ENCODE data around the gene KRTAP10-1. TPM values are rescaled to one million over a fixed set of nuclear protein-coding genes. Genes with fewer than 3 reads are reported as not detected.

KRTAP10-1 gene
- total RNA-seq, 3 donors from 2014 or later, result not detected

DNA sequence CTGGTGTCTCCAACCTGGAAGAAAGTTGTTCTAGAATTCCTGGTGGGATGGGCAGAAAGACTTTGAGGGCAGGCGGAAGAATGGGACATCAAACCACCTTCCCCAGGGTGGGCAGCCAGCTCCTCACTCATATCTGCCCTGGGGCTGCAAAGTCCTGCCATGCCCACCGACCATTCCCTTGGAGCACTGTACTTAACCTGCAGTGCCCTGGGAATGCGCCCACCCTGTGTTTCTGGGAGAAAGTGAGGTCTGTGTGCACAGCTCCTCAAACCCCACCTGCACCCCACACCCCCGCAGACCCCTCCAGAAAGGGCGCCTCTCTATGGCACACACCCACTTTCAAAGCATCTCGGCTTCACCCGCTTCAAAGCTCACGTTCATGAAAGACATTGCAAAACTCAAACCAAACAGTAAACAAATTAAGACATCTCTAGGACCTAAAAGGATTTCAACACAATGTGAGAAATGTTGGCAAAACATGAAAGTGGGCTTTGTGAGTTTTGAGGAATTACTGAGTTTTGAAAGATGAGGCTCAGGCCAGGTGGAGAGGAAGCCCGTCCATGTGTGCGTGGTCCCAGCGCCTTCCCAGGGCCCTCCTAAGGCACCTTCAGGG lies 25.1 kb downstream of the KRTAP10-1 start:
- Histone ChIP-seq H3K36me3 (ENCODE audit: low read depth) (no peaks in the 10 kb centered on the region), H3K4me1 (ENCODE audit: low read depth) (peaks cover 3% of the 10 kb centered on the region), H3K9me3 (no peaks in the 10 kb centered on the region), H3K4me3 (no peak overlapping the region)
- ATAC-seq, result no peak
- intact Hi-C loops (cut with DNase I, micrococcal nuclease), result no loop called here
- TF ChIP-seq, protein P1, sequence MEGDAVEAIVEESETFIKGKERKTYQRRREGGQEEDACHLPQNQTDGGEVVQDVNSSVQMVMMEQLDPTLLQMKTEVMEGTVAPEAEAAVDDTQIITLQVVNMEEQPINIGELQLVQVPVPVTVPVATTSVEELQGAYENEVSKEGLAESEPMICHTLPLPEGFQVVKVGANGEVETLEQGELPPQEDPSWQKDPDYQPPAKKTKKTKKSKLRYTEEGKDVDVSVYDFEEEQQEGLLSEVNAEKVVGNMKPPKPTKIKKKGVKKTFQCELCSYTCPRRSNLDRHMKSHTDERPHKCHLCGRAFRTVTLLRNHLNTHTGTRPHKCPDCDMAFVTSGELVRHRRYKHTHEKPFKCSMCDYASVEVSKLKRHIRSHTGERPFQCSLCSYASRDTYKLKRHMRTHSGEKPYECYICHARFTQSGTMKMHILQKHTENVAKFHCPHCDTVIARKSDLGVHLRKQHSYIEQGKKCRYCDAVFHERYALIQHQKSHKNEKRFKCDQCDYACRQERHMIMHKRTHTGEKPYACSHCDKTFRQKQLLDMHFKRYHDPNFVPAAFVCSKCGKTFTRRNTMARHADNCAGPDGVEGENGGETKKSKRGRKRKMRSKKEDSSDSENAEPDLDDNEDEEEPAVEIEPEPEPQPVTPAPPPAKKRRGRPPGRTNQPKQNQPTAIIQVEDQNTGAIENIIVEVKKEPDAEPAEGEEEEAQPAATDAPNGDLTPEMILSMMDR (IDR thresholded peaks at IDR 0.05), result no peak
- peak in 1 of 3 donors; percentile 2 for DNase-seq

DNA sequence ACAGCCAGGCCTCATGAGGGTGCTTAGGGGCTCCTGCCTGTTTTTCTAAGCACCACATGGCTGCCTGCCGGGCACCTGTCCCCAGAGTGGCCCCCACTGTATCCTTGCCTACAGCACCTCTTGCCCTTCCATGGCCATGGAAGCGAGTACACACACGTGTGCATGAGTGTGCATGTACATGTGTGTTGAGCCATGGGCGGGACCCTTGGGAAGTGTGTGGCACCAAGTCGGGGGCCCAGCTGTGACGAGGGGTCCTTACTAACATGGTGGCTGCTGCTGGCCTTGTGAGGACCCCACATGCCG lies 25.8 kb downstream of the KRTAP10-1 start:
- intact Hi-C loops (cut with DNase I, micrococcal nuclease), result no loop called here
- Histone ChIP-seq H3K9me3 (no peaks in the 10 kb centered on the region), H3K36me3 (ENCODE audit: low read depth) (no peaks in the 10 kb centered on the region), H3K4me1 (ENCODE audit: low read depth) (peaks cover 3% of the 10 kb centered on the region), H3K4me3 (no peak overlapping the region)
- peak in 1 of 3 donors; percentile 18 for DNase-seq
- no peak for ATAC-seq
- TF ChIP-seq, protein P1 (IDR thresholded peaks at IDR 0.05), result no peak

DNA sequence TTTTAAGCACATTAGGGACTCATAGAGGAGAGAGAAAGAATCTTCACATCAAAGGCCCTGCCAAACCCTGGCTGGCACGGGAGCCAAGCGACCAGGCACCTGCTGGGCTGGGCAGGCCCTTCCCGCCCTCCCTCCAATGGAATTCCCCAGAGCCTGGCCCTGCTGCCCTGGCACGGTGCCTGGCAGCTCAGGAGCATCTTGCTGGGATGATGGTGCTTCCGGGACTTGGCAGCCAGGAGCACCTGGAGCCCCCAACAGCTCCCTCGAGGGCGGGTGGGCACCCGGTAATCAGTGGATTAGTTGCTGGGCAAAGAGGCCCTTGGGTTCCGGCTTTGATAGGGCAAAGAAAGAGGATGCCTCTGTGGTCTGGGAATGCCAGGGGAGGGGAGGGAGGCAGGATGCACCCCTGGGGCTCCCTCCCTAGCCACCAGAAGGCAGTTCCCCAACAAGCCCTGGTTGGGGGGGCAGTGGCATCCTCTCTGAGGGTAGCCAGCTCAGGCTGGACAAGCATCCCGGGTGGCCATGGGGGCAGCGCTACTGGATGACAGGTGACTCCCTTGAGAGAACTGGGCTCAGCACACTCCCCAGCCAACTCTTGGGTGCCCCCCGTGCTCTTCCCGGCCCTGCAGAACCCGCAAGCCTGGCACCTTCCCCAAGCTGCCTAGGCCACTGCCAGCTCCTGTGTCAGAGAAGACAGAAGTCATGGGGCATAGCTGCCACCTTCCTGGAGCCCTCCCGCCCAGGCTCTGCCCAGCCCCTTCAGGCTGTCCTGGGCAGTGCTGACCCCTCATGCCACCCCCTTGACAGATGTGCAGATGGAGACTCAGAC lies 26.4 kb downstream of the KRTAP10-1 start:
- Histone ChIP-seq H3K4me3 (no peak overlapping the region), H3K9me3 (no peaks in the 10 kb centered on the region), H3K36me3 (ENCODE audit: low read depth) (no peaks in the 10 kb centered on the region), H3K4me1 (ENCODE audit: low read depth) (peaks cover 3% of the 10 kb centered on the region)
- TF ChIP-seq, protein P1 (IDR thresholded peaks at IDR 0.05), result no peak
- intact Hi-C loops (cut with DNase I, micrococcal nuclease), result no loop called here
- ATAC-seq, result peak; percentile 27
- peak in 1 of 3 donors; percentile 30 for DNase-seq

DNA sequence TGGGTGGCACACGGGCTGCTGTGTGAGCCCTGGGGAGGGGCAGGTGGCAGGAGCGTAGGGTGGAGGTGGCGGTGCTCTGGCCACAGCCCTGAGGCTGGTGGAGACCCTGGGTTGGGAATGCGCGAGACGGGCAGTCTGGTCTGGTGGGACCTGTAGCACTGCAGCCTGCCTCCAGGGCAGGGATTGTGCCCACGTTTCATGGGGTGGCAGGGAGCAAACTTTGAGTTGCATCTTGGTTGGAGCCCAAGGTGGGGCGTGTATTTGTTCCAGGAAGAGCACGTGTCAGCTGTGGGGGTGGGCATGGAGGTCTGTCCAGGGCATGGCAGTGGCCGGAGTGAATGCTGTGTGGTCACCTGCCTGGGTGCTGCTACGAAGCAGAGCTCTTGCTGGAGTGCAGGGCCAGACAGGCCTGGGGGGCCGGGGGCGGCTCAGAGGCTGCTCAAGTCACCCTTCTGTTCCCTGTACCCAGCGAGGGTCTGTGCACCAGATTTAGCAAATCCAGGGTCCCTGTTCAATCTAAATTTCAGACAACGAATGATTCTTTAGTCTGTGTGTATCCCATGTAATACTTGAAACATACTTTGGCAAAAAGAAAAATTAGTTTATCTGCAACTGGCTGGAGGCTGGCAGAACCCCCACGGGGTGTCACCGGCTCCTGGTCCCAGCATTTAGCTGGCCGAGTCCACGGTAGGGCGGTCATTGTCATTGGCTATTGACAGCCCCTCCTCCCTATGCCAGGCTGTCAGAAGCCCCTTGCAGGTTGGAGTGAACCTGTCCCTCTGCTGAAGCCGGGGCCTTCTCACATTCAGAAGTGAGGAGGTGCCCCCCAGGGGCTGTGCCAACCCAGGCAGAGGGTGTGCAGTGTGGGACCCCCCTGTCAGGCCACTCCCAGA lies 27.3 kb downstream of the KRTAP10-1 start:
- intact Hi-C loops (cut with DNase I, micrococcal nuclease), result no loop called here

DNA sequence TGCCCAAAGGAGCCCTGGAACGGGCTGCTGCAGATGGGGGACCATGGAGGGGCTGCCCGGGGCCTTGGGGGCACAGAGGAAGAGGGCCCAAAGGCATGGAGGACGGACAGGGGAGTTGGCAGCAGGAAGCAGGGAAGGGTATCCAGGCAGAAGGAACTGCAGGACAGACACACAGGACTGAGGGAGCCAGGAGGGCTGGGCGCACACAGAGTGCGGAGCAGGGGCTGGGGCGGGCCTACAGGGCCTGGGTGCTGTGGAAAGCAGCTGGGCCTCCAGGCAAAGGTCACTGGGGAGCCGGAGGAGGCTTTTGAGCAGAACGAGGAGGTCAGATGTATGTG lies 28.1 kb downstream of the KRTAP10-1 start:
- TF ChIP-seq, protein P1 (IDR thresholded peaks at IDR 0.05), result no peak
- peaks cover 3% of the 10 kb centered on the region for H3K4me1 ChIP-seq (ENCODE audit: low read depth)
- no peak overlapping the region for H3K4me3 ChIP-seq
- no peaks in the 10 kb centered on the region for H3K9me3 ChIP-seq
- DNase-seq (peak in 1 of 3 donors; percentile 10), ATAC-seq (no peak)
- H3K36me3 ChIP-seq (ENCODE audit: low read depth), result no peaks in the 10 kb centered on the region
- intact Hi-C loops (cut with DNase I, micrococcal nuclease), result no loop called here

More for the DNA sequence above, 27.3 kb downstream of the KRTAP10-1 start:
- no peaks in the 10 kb centered on the region for H3K36me3 ChIP-seq (ENCODE audit: low read depth)
- TF ChIP-seq, protein P1 (IDR thresholded peaks at IDR 0.05), result no peak
- ATAC-seq, result no peak
- H3K9me3 ChIP-seq, result no peaks in the 10 kb centered on the region
- DNase-seq, result peak in 1 of 3 donors; percentile 14
- H3K4me1 ChIP-seq (ENCODE audit: low read depth), result peaks cover 3% of the 10 kb centered on the region
- no peak overlapping the region for H3K4me3 ChIP-seq

Data from mucosa of descending colon (tissue), 3 donors.